A549 (cell line): ENCODE data around the gene FOXP1. TPM values are rescaled to one million over a fixed set of nuclear protein-coding genes. Genes with fewer than 3 reads are reported as not detected.

Experiments
- ATAC-seq, 2 experiments: fragments of 200-7000 bp in 1 of 2; fragments of >200 bp in 1 of 2; cut with Nextera tagmentation in 1 of 2; cut with Tn5 transposase in 1 of 2; 3 replicates each; pipeline versions ENCODE4 v1.8.0 to v1.9.1; 2018 to 2020; ENCODE audit warnings: mild to moderate bottlenecking in 1 of 2, moderate library complexity in 1 of 2
- CTCF ChIA-PET: fragments of 300-600 bp; sonication (Branson Sonifier 250); formaldehyde crosslinking; extraction: SDS; loops from one replicate; lab custom pipeline; 2021; ENCODE audit warnings: antibody characterized with exemption, inconsistent platforms; lab: Yijun Ruan, JAX
- POLR2A ChIA-PET: fragments of 350-600 bp; formaldehyde crosslinking; extraction: SDS; loops from one replicate; lab custom pipeline; 2021; ENCODE audit warnings: antibody characterized with exemption, inconsistent platforms; lab: Yijun Ruan, JAX
- DNase-seq, 2 experiments: peaks; one replicate each; pipeline versions ENCODE4 v3.0.0 to v3.0.0-alpha.2; 2011 to 2016; ENCODE audit warnings: low read depth in 1 of 2, low spot score in 1 of 2
- FAIRE-seq: peaks from 2 replicates; lab custom pipeline; 2011; peaks lifted over from hg19 to GRCh38; lab: Jason Lieb, UNC
- H3K27ac ChIP-seq, 2 experiments: fragments of >200 bp; sonication (Bioruptor Twin); formaldehyde crosslinking; 3 replicates each; pipeline ENCODE4 v1.5.1; 2016 to 2017
- H3K4me1 ChIP-seq: fragments of >200 bp; sonication (Bioruptor Twin); formaldehyde crosslinking; 3 replicates; pipeline ENCODE4 v1.6.1; 2016
- H3K4me2 ChIP-seq: fragments of >200 bp; sonication (Bioruptor Twin); formaldehyde crosslinking; 3 replicates; pipeline ENCODE4 v1.6.1; 2016
- H3K4me3 ChIP-seq: fragments of >200 bp; sonication (Bioruptor Twin); formaldehyde crosslinking; 3 replicates; pipeline ENCODE4 v1.5.1; 2016
- H3K9me3 ChIP-seq: fragments of >200 bp; sonication (Bioruptor Twin); formaldehyde crosslinking; 3 replicates; pipeline ENCODE4 v1.6.1; 2016
- BCL3 ChIP-seq: fragments of >200 bp; sonication (Bioruptor Twin); formaldehyde crosslinking; IDR thresholded peaks from 3 replicates; pipeline ENCODE4 v1.6.1; 2016
- CBX2 ChIP-seq: fragments of 200-600 bp; sonication (generic); IDR thresholded peaks from 2 replicates; pipeline ENCODE4 v1.6.1; 2016; ENCODE audit warnings: low read depth, mild to moderate bottlenecking, borderline replicate concordance
- CHD2 ChIP-seq: fragments of 150-350 bp; IDR thresholded peaks from 2 replicates; pipeline ENCODE4 v1.6.1; 2014; ENCODE audit warnings: low read length; ENCODE audit not compliant: partially characterized antibody
- EHMT2 ChIP-seq: fragments of 200-600 bp; sonication (generic); IDR thresholded peaks from 2 replicates; pipeline ENCODE4 v1.6.1; 2016; ENCODE audit warnings: antibody characterized with exemption, low read depth, mild to moderate bottlenecking, moderate library complexity
- ESRRA ChIP-seq: fragments of 150-350 bp; IDR thresholded peaks from 2 replicates; pipeline ENCODE4 v1.6.1; 2014; ENCODE audit warnings: mild to moderate bottlenecking, low read length, borderline replicate concordance
- FOSB ChIP-seq: fragments of 250-450 bp; sonication (Bioruptor Pico); IDR thresholded peaks from 2 replicates; pipeline ENCODE4 v1.5.0; 2020; ENCODE audit warnings: mild to moderate bottlenecking, moderate library complexity
- FOSL2 ChIP-seq, 2 experiments: fragments of 450-650 bp in 1 of 2; fragments of >200 bp in 1 of 2; sonication (Bioruptor Twin) in 1 of 2; formaldehyde crosslinking; IDR thresholded peaks; 2 replicates each; pipeline versions ENCODE4 v1.5.0 to v1.6.1; 2016 to 2020; ENCODE audit warnings: mild to moderate bottlenecking in 1 of 2, moderate library complexity in 1 of 2
- FOXS1 ChIP-seq: fragments of 250-450 bp; sonication (Bioruptor Pico); IDR thresholded peaks from 2 replicates; pipeline ENCODE4 v1.5.0; 2020; ENCODE audit warnings: mild to moderate bottlenecking, moderate library complexity
- GATA3 ChIP-seq: IDR thresholded peaks from 2 replicates; pipeline ENCODE4 v1.6.1; 2012; ENCODE audit warnings: borderline replicate concordance
- HEYL ChIP-seq: fragments of 250-450 bp; sonication (Bioruptor Pico); IDR thresholded peaks from 2 replicates; pipeline ENCODE4 v1.8.0; 2021; ENCODE audit warnings: mild to moderate bottlenecking, moderate library complexity
- HOXB5 ChIP-seq: fragments of 250-450 bp; sonication (Bioruptor Pico); IDR thresholded peaks from 2 replicates; pipeline ENCODE4 v1.5.0; 2020; ENCODE audit warnings: mild to moderate bottlenecking, moderate library complexity
- JUN ChIP-seq, 2 experiments: fragments of >200 bp; sonication (Bioruptor Twin); formaldehyde crosslinking; IDR thresholded peaks; 2 replicates in 1 of 2; 3 replicates in 1 of 2; pipeline ENCODE4 v1.6.1; 2016 to 2017
- PHF8 ChIP-seq: fragments of 200-600 bp; sonication (generic); IDR thresholded peaks from 2 replicates; pipeline ENCODE4 v1.6.1; 2016; ENCODE audit warnings: low read depth, mild to moderate bottlenecking, antibody characterized with exemption, moderate library complexity, borderline replicate concordance
- POLR2A ChIP-seq: IDR thresholded peaks from 2 replicates; pipeline ENCODE4 v1.6.1; 2012; ENCODE audit warnings: mild to moderate bottlenecking, low read length
- RAD21 ChIP-seq, 2 experiments: fragments of >200 bp in 1 of 2; sonication (Bioruptor Twin) in 1 of 2; formaldehyde crosslinking in 1 of 2; IDR thresholded peaks in 1 of 2; conservative IDR thresholded peaks in 1 of 2; 2 replicates in 1 of 2; 3 replicates in 1 of 2; pipeline ENCODE4 v1.6.1; 2012 to 2018; ENCODE audit warnings: inconsistent platforms in 1 of 2
- RARB ChIP-seq: fragments of 250-450 bp; sonication (Bioruptor Pico); IDR thresholded peaks from 2 replicates; pipeline ENCODE4 v1.8.0; 2021; ENCODE audit warnings: mild to moderate bottlenecking, moderate library complexity
- RCOR1 ChIP-seq: fragments of 150-350 bp; IDR thresholded peaks from 2 replicates; pipeline ENCODE4 v1.6.1; 2014; ENCODE audit warnings: antibody characterized with exemption, low read length, low read depth
- RFX5 ChIP-seq: fragments of 450-650 bp; IDR thresholded peaks from 2 replicates; pipeline ENCODE4 v1.7.1; 2014; ENCODE audit warnings: antibody characterized with exemption, mild to moderate bottlenecking, moderate library complexity
- SREBF2 ChIP-seq: fragments of 450-650 bp; IDR thresholded peaks from 2 replicates; pipeline ENCODE4 v1.6.1; 2014; ENCODE audit warnings: mild to moderate bottlenecking, moderate library complexity
- TFCP2L1 ChIP-seq: fragments of 250-450 bp; sonication (Bioruptor Pico); IDR thresholded peaks from 2 replicates; pipeline ENCODE4 v1.5.0; 2021; ENCODE audit warnings: mild to moderate bottlenecking
- ZC3H11A ChIP-seq: fragments of 450-650 bp; IDR thresholded peaks from 2 replicates; pipeline ENCODE4 v1.6.1; 2014; ENCODE audit warnings: antibody characterized with exemption, mild to moderate bottlenecking
- ZFP36 ChIP-seq: fragments of 450-650 bp; IDR thresholded peaks from 2 replicates; pipeline ENCODE4 v1.6.1; 2014; ENCODE audit warnings: borderline replicate concordance; ENCODE audit not compliant: partially characterized antibody
- ZSCAN20 ChIP-seq: fragments of 250-450 bp; sonication (Bioruptor Pico); IDR thresholded peaks from 2 replicates; pipeline ENCODE4 v1.8.0; 2022; ENCODE audit warnings: mild to moderate bottlenecking, moderate library complexity
- WGBS: methylation state at CpG from one replicate; pipeline ENCODE4 v1.1.6; 2017; ENCODE audit errors: missing lambda C conversion rate; 5-methylcytosine and 5-hydroxymethylcytosine counted together
- polyA plus RNA-seq, 4 experiments: library from polyadenylated mRNA; depleted of rRNA in 3 of 4; stranded (reverse); fragments of >200 nt; fragmentation: RNase III in 1 of 4; extraction: RNeasy Plus Mini Kit Qiagen cat#74134 plus additional on column Dnase treatment in 1 of 4; gene quantifications; 2 replicates in 3 of 4; 3 replicates in 1 of 4; pipeline ENCODE4 v1.2.3, GENCODE V29; 2011 to 2017
- TF ChIP-seq, protein P1 (sequence below): IDR thresholded peaks from 2 replicates; pipeline ENCODE4 v1.6.1; 2012; ENCODE audit warnings: low read depth, borderline replicate concordance
- TF ChIP-seq, protein P2 (sequence below): IDR thresholded peaks from 2 replicates; pipeline ENCODE4 v1.6.1; 2012
- TF ChIP-seq, protein P3 (sequence below): fragments of 450-650 bp; IDR thresholded peaks from 2 replicates; pipeline ENCODE4 v1.6.1; 2014; ENCODE audit warnings: antibody characterized with exemption

FOXP1 gene
- polyA plus RNA-seq, 2 of the 4 experiments (the other 2 are of a cell fraction) = 12.8 to 13.9 TPM

GRCh38 chr3:71323558-71323957 is 260.0 kb downstream of the FOXP1 start:
- CTCF ChIA-PET = no interaction called here
- WGBS = 91% methylated on average over 5 of the region's 5 CpGs
- POLR2A ChIA-PET = no interaction called here
- H3K4me2 ChIP-seq = no peak overlapping the region
- FAIRE-seq (no peak), DNase-seq (no peak), ATAC-seq (no peak)
- H3K27ac ChIP-seq = no peak overlapping the region
- H3K9me3 ChIP-seq = no peaks in the 10 kb centered on the region
- TF ChIP-seq FOSB (CRISPR knock-in tag) = no peak
- H3K4me1 ChIP-seq = peaks cover 1% of the 10 kb centered on the region; the same call in 2 of the 3 replicates
- no peak overlapping the region for H3K4me3 ChIP-seq

DNA sequence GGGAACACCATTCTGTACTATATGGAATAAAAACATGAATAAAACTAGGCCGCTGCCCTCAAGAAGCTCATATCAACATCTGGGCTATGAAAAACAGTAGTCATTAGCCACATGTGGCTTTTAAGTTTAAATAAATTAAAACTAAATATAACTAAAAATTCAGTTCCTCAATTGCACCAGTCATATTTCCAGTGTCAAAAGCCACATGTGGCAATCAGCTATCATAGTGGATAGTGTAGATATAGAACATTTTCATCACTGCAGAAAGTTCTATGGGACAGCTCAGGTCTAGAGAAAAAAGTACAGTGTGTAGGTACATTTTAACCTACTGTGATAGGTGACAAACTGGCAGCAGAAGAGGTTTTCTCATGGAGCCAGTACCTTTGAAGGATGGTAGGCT is 261.4 kb downstream of the FOXP1 start:
- ATAC-seq = no peak

DNA sequence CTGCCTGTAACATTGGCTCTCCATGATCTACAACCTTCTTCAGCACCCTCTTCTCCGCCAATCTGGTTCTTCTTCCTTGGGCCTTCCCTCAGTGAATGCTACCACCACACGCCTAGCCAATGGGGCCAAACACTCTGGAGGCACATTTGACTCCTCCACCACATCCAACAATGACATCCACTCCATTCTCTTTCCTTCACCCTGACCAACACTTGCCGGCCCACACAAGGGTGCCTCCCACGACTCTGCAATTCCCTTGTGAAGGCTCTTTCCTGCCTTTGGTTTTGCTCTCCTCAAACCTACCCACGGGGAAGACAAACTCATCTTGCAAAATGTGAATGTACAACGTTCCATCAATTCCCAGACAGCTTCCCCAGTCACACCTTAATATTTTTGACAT is 263.8 kb downstream of the FOXP1 start:
- DNase-seq (no peak), ATAC-seq (no peak), FAIRE-seq (no peak)
- ChIA-PET CTCF (interaction anchor here (1.4 kb wide), 1 partner anchor 19 kb away, joined by 4 read pairs; no protein-coding TSS in a partner anchor), POLR2A (no interaction called here)
- no peak overlapping the region for H3K4me2 ChIP-seq
- WGBS = 80% methylated on average over 6 of the region's 6 CpGs
- peaks cover 11% of the 10 kb centered on the region for H3K4me1 ChIP-seq
- H3K9me3 ChIP-seq = no peaks in the 10 kb centered on the region
- H3K27ac ChIP-seq = no peak overlapping the region
- no peak overlapping the region for H3K4me3 ChIP-seq
- no peak for TF ChIP-seq ZC3H11A
- TF ChIP-seq, protein P1, sequence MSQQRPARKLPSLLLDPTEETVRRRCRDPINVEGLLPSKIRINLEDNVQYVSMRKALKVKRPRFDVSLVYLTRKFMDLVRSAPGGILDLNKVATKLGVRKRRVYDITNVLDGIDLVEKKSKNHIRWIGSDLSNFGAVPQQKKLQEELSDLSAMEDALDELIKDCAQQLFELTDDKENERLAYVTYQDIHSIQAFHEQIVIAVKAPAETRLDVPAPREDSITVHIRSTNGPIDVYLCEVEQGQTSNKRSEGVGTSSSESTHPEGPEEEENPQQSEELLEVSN = no peak
- TF ChIP-seq, protein P2, sequence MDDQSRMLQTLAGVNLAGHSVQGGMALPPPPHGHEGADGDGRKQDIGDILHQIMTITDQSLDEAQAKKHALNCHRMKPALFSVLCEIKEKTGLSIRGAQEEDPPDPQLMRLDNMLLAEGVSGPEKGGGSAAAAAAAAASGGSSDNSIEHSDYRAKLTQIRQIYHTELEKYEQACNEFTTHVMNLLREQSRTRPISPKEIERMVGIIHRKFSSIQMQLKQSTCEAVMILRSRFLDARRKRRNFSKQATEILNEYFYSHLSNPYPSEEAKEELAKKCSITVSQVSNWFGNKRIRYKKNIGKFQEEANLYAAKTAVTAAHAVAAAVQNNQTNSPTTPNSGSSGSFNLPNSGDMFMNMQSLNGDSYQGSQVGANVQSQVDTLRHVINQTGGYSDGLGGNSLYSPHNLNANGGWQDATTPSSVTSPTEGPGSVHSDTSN = no peak
- TF ChIP-seq RARB (CRISPR knock-in tag) = no peak
- no peak for TF ChIP-seq ESRRA
- no peak for TF ChIP-seq ZSCAN20 (CRISPR knock-in tag)
- TF ChIP-seq JUN (IDR thresholded peaks at IDR 0.05) = no peak
- no peak for TF ChIP-seq HOXB5
- no peak for TF ChIP-seq RFX5
- TF ChIP-seq SREBF2 = no peak
- no peak for TF ChIP-seq FOXS1 (CRISPR knock-in tag)
- TF ChIP-seq CHD2 = no peak
- TF ChIP-seq PHF8 = no peak
- TF ChIP-seq FOSL2 (IDR thresholded peaks at IDR 0.05) = no peak
- no peak for TF ChIP-seq FOSL2 (CRISPR knock-in tag; IDR thresholded peaks at IDR 0.05)
- TF ChIP-seq, protein P3, sequence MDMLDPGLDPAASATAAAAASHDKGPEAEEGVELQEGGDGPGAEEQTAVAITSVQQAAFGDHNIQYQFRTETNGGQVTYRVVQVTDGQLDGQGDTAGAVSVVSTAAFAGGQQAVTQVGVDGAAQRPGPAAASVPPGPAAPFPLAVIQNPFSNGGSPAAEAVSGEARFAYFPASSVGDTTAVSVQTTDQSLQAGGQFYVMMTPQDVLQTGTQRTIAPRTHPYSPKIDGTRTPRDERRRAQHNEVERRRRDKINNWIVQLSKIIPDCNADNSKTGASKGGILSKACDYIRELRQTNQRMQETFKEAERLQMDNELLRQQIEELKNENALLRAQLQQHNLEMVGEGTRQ = no peak
- TF ChIP-seq EHMT2 = no peak
- TF ChIP-seq BCL3 = no peak
- no peak for TF ChIP-seq HEYL (CRISPR knock-in tag)
- TF ChIP-seq RCOR1 = no peak
- no peak for TF ChIP-seq POLR2A

More for the DNA sequence above, 261.4 kb downstream of the FOXP1 start:
- POLR2A ChIA-PET = no interaction called here
- no peak overlapping the region for H3K4me2 ChIP-seq
- DNase-seq (no peak), FAIRE-seq (no peak)
- H3K27ac ChIP-seq = no peak overlapping the region
- TF ChIP-seq ZFP36 (no peak), CBX2 (no peak), HEYL (CRISPR knock-in tag) (no peak), TFCP2L1 (CRISPR knock-in tag) (no peak), GATA3 (no peak), RAD21 (conservative IDR thresholded peaks at IDR 0.05 in 1 of 2, IDR thresholded peaks at IDR 0.05 in 1 of 2) (no peak), CHD2 (no peak)
- TF ChIP-seq, protein P3 = no peak
- H3K4me1 ChIP-seq = peaks cover 11% of the 10 kb centered on the region
- H3K9me3 ChIP-seq = no peaks in the 10 kb centered on the region
- no peak overlapping the region for H3K4me3 ChIP-seq
- CTCF ChIA-PET = interaction anchor here (0.7 kb wide), 1 partner anchor 10 kb away, joined by 3 read pairs; no protein-coding TSS in a partner anchor
- 98% methylated on average over 1 of the region's 1 CpG for WGBS
